BJ (cell line): ENCODE measurements around the gene SLC8A1. TPM values are rescaled to one million over a fixed set of nuclear protein-coding genes. Genes with fewer than 3 reads are reported as not detected.

ENCODE experiments used
- CTCF ChIA-PET: fragments of 350-600 bp; formaldehyde crosslinking; extraction: SDS; loops from one replicate; lab custom pipeline; 2021; ENCODE audit warnings: antibody characterized with exemption, inconsistent platforms; lab: Yijun Ruan, JAX
- POLR2A ChIA-PET: fragments of 300-600 bp; sonication (Branson Sonifier 250); formaldehyde crosslinking; extraction: SDS; loops from one replicate; lab custom pipeline; 2021; ENCODE audit warnings: antibody characterized with exemption; lab: Charles Lee
- DNase-seq: peaks from one replicate; pipeline ENCODE4 v3.0.0-alpha.2; 2011; ENCODE audit warnings: low read depth
- H3K27me3 ChIP-seq: 2 replicates; pipeline ENCODE4 v1.6.0; 2011; ENCODE audit warnings: low read length; ENCODE audit not compliant: control insufficient read depth, insufficient read depth
- H3K36me3 ChIP-seq: 2 replicates; pipeline ENCODE4 v1.5.1; 2011; ENCODE audit warnings: low read length; ENCODE audit not compliant: control insufficient read depth, insufficient read depth
- H3K4me3 ChIP-seq: 2 replicates; pipeline ENCODE4 v1.5.1; 2011; ENCODE audit warnings: low read depth, mild to moderate bottlenecking, control low read depth, low read length
- polyA plus RNA-seq: library from polyadenylated mRNA; depleted of rRNA; stranded (reverse); fragments of >200 nt; gene quantifications from 2 replicates; pipeline ENCODE4 v1.2.3, GENCODE V29; 2011
- TF ChIP-seq, protein P1 (sequence below): IDR thresholded peaks from 2 replicates; pipeline ENCODE4 v1.5.1; 2011; ENCODE audit warnings: low read depth, mild to moderate bottlenecking, control low read depth, inconsistent platforms, low read length, moderate library complexity; ENCODE audit not compliant: insufficient read depth

The SLC8A1 gene
- polyA plus RNA-seq, 1 experiment, result 18.5 TPM

DNA sequence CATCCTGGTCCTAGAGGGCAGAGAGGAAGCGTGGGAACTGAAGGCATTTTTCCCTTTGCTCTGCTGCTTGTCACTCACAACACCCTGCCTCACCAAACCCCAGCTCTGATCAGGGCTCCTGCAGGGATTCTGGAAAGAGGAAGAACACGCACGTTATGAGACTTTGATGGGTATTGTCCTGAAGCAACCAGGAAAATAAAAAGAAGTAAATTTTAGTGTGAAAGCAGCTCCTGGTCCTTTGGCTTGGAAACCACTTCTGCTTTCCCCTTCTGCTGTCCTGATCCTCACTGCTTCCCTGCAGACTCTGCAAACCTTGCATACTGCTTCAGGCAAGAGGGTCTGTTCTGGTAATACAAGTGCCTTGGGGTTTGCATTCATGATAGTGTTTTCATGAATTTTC, 164.1 kb downstream of the SLC8A1 start:
- POLR2A ChIA-PET, result no interaction called here

DNA sequence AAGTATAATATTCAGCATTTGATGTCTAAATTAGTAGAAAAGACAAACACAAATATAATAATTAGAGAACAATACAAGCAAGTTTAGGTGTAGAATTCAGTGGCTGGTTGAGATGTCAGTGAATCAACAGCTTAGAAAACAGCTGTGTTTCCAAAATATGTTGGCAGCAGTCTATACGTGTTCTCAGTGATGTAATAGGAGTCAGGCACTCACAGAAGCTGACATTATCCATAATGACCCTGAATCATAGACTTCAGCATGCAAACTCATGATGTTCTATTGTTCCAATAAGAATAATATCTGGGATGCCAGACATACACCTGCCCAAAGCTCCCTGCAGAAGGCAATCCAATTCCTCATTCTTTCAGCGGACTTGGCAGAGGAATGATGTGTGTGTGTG, 164.7 kb downstream of the SLC8A1 start:
- H3K4me3 ChIP-seq, result no peak overlapping the region
- no peaks in the 10 kb centered on the region for H3K36me3 ChIP-seq
- POLR2A ChIA-PET, result no interaction called here
- CTCF ChIA-PET, result interaction anchor here (0.6 to 1.5 kb wide), 3 partner anchors 62 to 267 kb away, joined by 3 to 4 read pairs (median 3); no protein-coding TSS in a partner anchor
- DNase-seq, result no peak
- H3K27me3 ChIP-seq, result no peaks in the 10 kb centered on the region
- TF ChIP-seq, protein P1, sequence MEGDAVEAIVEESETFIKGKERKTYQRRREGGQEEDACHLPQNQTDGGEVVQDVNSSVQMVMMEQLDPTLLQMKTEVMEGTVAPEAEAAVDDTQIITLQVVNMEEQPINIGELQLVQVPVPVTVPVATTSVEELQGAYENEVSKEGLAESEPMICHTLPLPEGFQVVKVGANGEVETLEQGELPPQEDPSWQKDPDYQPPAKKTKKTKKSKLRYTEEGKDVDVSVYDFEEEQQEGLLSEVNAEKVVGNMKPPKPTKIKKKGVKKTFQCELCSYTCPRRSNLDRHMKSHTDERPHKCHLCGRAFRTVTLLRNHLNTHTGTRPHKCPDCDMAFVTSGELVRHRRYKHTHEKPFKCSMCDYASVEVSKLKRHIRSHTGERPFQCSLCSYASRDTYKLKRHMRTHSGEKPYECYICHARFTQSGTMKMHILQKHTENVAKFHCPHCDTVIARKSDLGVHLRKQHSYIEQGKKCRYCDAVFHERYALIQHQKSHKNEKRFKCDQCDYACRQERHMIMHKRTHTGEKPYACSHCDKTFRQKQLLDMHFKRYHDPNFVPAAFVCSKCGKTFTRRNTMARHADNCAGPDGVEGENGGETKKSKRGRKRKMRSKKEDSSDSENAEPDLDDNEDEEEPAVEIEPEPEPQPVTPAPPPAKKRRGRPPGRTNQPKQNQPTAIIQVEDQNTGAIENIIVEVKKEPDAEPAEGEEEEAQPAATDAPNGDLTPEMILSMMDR, result no peak

More for the DNA sequence above, 164.1 kb downstream of the SLC8A1 start:
- Histone ChIP-seq H3K27me3 (no peaks in the 10 kb centered on the region), H3K4me3 (no peak overlapping the region), H3K36me3 (no peaks in the 10 kb centered on the region)
- TF ChIP-seq, protein P1, result no peak
- CTCF ChIA-PET, result interaction anchor here (0.6 to 1.5 kb wide), 3 partner anchors 61 to 267 kb away, joined by 3 to 4 read pairs (median 3); no protein-coding TSS in a partner anchor
- DNase-seq, result no peak

DNA sequence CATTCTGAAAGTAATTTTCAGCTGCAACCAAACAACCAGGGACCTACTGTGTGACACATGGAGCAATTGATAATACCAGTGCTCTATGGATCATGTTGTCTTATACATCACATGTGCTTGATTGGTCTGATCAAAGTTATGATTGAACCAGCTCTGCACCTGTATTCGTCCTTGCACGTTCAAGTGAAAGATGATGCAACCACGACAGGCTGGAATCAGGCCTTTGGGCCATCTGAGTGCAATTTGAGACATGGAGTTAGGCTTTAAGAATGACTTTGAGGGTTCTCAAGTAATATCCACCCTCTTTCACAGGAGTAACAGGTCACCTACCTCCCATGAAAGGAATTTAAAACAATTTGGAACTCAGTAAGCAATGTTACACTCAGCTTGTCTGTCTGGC, 165.2 kb downstream of the SLC8A1 start:
- no peaks in the 10 kb centered on the region for H3K36me3 ChIP-seq
- TF ChIP-seq, protein P1, result no peak
- H3K4me3 ChIP-seq, result no peak overlapping the region
- DNase-seq, result no peak
- POLR2A ChIA-PET, result no interaction called here
- CTCF ChIA-PET, result interaction anchor here (1.5 kb wide), 1 partner anchor 163 kb away, joined by 4 read pairs; no protein-coding TSS in a partner anchor
- no peaks in the 10 kb centered on the region for H3K27me3 ChIP-seq

DNA sequence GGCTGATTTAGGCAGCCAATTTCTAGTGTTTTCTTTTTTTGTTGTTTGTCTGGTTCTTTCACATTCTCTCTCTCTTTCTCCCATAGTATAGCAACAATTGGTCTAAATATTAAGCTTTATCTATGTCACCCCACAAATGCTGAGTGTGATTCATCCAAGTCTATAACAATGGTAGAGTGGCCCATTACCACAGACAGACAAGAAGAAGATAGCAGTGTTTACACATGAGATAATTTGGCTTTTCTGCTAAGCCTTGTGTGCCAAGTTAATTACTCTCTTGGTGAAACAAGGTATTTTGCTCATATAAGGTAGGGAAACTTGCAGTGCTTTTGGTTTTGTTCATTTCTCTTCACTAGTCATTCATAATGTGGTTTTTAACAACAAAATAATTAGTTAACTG, 166.5 kb downstream of the SLC8A1 start:
- ChIA-PET POLR2A (interaction anchor here (0.7 kb wide), 1 partner anchor 38 kb away, joined by 3 read pairs; no protein-coding TSS in a partner anchor), CTCF (interaction anchor here (1.4 kb wide), 2 partner anchors 63 to 166 kb away, joined by 3 to 4 read pairs; no protein-coding TSS in a partner anchor)
- DNase-seq, result no peak
- H3K4me3 ChIP-seq, result no peak overlapping the region
- no peaks in the 10 kb centered on the region for H3K36me3 ChIP-seq
- no peaks in the 10 kb centered on the region for H3K27me3 ChIP-seq
- TF ChIP-seq, protein P1, result no peak

DNA sequence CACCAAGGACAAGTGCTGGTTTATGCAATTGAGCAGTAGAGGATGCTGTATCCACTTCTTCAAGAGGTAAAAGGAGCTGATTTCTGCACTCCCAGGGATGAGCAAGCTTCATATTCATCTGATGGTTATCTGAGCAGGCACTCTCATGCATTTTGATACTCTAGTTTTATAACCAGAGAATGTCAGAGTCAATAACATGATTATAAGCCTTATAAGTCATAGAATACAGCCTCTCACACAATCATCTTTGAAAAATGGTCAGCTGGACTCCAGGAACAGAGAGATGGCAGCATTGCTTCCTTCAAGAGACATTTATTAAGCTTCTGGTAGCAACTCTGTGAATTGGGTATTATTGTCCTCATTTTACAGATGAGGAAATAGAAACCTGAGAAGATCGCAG, 167.1 kb downstream of the SLC8A1 start:
- Histone ChIP-seq H3K4me3 (no peak overlapping the region), H3K36me3 (no peaks in the 10 kb centered on the region), H3K27me3 (no peaks in the 10 kb centered on the region)
- CTCF ChIA-PET, result interaction anchor here (1.4 to 2.6 kb wide), 5 partner anchors 47 to 272 kb away, joined by 3 to 11 read pairs (median 6); no protein-coding TSS in a partner anchor
- POLR2A ChIA-PET, result interaction anchor here (0.7 to 1.4 kb wide), 2 partner anchors 24 to 39 kb away, joined by 3 to 5 read pairs; no protein-coding TSS in a partner anchor
- peak; percentile 37 for DNase-seq
- TF ChIP-seq, protein P1, result no peak; the same call in 1 of the 2 replicates
